HG02943 (cell line): ENCODE results near the gene PTPRD.
"Not testable (repeated sequence)": the region's sequence is repeated elsewhere in the genome, so short reads cannot be mapped to it uniquely, and the experiment has no call there.

Experiments used
- ATAC-seq: cut with Tn5 transposase; IDR thresholded peaks from one replicate; pipeline ENCODE4 v1.9.1; 2021; ENCODE audit warnings: mild to moderate bottlenecking, low read depth, moderate library complexity; ENCODE audit not compliant: unreplicated experiment

The PTPRD gene

DNA sequence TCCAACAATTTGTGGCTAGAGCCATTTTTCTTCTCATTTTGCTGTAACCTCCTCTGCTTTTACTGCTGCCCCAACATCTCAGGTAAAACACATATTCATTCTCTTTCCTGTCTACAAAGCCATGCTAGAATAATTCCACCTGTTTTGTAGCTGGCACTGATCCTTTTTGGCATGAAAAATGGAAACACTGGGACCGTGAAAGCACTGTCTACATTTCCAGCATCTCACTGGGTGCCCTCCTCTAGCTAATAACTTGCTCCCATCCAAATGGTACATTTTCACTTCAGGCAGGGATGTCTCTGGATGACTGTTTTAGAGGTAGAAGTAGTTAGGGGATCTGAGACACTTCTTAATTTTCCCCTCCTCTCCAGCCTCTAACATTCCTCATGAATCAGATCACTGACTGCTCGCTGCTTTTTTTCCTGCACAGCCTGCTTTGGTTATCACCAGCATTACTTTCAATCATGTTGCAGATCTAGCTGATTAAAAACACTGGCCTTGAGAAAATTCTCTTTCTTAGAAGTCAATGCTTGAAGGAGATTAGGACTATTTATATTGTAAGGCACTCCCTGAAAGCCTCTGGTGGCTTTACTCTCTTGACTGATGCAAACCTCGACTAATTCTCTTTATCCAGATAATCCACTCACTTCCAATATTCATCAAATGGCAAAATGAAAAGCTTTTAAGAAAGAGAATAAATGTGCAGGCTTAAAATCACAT is 1500.6 kb downstream of the PTPRD start:
- no peak for ATAC-seq

DNA sequence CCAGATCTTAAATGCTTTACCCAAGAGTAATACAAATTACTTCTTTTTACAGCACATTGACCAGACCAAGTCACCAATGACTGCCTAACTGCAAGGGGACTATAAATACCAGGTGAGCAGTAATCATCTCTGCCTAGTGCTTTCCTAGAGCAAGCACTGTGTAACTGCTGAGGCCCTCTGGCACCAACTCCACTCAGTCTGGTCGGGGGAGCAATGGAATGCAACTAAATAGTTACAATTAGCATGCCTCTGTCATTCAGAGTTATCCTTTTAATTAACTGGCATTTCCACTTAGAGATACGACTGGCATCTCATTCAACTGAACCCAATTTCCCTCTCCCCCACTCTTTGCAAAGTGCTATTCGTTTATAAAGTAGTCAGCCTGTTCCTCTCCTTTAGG is 1504.2 kb downstream of the PTPRD start:
- no peak for ATAC-seq

DNA sequence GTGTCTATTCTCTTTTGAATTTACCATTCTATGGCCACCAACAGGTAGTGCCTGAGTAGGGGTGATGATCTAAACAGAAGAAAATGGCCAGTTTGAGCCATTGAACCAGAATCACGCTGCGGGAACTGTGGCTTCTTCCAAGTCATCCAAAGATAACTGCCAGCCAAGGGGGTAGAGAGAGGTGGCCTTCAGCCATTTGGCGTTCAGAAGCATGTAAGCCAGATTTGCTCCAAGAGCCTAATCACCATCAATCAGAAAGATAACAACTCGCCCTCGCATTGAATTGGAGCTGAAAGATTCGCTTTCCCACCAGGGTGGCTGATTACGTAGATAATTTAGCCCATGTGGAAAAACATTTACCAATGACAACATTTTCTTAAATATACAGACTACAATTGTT is 1510.5 kb downstream of the PTPRD start:
- ATAC-seq = no peak

DNA sequence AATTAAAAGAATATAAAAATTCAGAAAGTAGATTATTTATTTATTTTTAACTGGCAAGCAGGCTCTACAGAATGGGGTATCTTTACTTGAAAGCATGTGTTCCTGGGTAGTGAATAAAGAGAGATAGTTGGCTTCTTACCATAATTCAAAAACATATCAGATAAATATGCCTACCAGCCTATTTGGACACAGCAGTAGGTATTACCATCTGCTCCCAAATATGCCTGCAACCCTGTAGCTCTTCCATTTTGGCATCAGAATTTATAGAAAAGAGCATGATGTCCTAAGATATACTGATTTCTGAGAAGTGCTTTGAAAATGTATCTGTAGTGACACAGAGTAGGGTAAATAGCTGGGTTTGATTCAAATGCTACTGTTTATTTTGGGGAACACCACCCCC is 1512.7 kb downstream of the PTPRD start:
- ATAC-seq = no peak

DNA sequence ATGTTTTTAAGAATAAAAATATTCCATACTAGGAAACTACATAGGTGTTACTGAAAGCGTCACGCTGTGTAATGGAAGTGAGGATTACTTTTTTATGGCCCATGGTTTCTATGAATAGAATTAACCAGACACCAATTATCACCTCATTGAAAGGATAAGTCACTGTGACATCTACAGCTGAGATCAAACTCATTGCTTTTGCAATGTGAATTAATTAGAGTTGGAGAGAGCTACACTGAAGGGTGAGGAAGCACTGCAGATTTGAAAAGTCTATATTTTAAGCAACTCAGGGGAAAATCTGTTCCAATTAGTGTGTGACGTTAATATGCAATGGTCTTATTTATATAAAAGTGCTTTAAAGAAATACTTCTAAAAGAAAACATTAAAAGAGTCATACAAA is 1513.2 kb downstream of the PTPRD start:
- no peak for ATAC-seq

DNA sequence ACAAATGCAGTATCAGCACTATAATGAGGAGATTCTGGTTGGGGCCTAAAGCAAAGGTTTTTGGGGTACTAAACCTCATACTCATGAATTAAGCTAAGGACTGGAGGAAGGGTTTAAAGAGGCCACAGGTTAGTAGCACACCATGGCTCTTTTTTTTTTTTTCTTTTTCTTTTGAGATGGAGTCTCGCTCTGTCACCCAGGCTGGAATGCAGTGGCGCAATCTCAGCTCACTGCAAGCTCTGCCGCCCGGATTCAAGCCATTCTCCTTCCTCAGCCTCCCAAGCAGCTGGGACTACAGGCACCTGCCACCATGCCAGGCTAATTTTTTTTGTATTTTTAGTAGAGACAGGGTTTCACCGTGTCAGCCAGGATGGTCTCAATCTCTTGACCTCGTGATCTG is 1515.5 kb downstream of the PTPRD start:
- not testable (repeated sequence) for ATAC-seq

DNA sequence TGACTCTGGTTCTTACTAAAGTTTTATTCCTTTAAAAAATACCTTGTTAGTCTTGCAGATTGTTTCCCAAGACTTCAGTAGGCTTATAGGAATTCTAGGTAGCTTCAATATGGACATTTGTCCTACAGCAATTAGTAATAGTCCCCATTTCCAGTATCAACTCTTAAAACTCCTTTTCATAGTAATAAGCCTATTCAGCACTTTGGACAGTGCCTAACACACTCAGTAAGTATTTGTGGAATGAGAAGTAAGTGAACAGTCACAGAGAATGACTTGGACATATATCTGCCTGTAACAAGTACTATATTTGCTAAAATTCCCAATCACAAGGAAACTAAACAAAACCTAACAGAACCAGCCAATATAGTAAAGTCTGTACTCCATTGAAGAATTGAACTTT is 1521.4 kb downstream of the PTPRD start:
- ATAC-seq = no peak

DNA sequence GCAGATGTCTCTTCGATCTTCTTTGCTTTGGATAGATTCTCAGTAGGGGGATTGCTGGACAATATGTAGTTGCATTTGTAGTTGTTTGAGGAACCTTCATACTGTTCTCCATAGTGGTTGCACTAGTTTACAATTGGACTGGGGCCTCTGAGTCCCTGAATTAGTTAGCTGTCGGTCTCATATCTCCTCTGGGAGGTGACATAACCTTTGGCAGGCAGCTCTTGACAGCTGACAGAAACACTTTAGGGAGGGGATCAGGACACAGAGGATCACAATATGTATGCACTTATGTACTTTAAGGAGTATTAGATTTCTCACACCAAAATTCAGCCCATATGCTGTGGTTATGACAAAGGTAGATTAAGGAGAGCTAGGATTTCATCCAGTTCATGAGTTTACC is 1533.3 kb downstream of the PTPRD start:
- ATAC-seq = no peak

DNA sequence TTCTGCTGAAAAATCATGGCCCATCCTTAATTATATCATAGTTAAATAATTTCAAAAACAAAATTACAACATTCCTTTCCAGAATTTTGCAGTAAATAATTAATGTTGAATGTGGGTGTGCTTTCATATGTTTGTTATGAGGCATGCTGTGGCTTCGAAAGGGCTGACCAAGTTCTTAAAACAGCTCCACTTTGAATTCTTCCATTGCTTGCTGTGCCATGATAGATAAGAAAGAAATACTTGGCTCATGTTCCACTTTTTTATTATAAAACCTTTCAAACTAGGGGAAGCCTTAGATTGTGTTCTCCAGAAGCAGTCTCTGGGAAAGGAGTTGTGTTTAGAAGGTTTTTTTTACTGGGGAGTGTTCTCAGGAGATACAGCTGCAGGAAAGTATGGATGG is 1534.5 kb downstream of the PTPRD start:
- ATAC-seq = no peak

DNA sequence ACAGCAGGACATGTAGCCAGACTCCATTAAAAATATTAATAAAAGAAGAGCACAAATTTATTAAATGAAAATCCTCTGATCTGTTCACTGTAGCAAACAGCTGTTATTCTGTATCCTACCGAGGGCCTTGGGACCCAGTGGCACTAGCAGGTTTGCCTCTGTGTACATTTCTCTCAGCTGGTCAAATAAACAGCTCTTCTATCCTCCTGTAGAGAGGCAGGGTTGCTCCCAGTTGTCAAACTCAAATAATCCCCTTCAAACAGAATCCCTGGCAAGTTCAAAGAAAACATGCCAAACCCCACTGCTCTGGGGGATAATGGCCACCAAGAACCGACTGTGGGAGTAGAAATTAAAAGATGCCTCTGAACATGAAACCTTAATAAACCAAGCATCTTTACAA is 1551.2 kb downstream of the PTPRD start:
- ATAC-seq = no peak

DNA sequence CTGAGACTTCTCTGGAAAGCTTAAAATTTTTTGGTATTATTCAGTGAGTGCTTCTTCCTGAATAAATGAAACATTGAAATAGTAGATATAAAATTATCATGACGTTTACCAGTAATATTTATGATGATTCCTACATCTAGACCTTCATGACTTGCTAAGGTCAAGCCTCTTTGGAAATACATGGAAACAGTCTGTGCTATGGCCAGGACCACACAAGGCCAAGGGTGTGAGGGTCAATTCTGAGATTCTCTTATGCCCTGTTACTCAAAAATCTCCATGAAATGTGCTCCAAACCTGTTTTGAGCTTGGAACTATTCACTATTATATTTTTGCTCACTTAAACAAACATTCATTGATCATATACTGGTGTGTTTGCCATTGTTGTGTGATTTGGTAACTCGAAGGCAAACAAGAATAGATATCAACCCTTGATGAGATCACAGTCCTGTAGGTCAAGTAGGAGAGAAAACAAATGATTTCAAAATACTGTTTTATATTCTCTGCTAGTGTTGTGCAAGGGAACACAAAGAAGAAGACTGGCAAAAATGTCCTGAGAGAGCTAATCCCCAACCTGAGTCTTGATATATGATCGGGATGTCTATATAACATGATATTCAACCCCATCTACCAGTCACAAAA is 1558.3 kb downstream of the PTPRD start:
- no peak for ATAC-seq

DNA sequence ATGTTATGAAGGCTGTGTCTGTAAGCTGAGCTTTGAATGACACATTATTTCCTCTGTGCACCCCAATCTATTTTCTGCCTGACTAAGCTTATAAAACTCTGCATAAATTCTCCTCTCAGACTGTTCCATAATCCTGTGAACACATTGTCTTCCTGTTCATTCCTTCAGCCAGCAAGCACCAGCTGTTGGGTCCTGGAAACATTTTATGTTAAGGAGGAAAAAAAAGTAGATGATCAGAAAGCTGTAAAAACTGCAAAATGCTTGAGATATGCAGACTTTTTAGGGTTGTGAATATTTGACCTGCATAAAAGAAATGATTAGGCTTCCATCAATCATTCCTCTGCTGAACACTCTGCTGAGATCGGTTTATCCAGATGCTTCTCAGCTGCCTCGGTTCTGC is 1567.2 kb downstream of the PTPRD start:
- ATAC-seq = no peak

DNA sequence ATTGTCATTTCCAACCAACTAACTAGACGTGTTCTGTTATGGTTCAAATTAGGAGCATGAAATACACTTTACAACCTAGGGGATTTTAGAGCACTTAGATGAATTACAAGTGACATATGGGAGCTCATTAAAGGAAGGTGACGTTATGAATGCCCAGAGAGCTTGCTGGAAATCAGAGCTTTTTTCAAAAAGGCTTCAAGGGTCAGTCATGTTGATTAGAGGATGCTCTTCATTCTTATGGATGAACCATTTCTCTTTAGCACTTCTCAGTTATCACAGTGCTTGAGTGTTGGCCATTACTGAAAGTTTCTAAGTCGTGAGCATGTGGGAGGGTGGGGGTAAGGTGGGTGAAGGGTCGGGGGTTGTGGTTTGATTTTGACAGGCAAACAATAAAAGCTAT is 1567.7 kb downstream of the PTPRD start:
- ATAC-seq = no peak

DNA sequence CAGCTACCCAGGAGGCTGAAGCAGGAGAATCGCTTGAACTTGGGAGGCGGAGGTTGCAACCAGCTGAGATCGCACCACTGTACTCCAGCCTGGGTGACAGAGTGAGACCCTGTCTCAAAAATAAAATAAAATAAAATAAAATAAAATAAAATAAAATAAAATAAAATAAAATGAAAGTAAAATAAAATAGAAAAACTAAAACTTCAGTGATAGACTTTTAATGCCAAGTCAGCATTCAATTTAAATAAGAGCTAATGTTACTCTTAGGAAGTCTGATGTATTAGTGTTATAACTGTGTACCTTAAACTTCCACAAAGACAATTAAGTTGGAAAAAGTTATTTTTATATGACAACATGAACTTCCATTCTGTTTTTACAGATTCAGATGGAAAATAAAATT is 1569.0 kb downstream of the PTPRD start:
- ATAC-seq = not testable (repeated sequence)

DNA sequence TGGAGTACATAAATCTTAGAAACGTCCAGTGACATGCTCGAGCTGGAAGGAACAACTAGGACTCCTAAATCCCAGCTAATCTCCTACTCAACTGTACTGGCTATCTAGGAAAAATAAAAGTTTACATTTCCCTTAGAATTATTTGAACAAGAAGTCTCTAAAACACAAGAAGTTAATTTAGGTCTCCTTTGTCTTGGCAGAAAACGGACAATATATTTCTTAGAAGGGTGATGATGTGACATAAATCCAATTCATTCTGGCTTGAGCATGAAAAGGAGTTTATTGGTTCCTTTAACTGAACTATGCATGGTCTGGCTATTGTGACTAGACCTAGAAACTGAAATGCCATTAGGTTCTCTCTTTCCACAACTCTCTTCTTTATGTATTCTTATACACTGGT is 1571.0 kb downstream of the PTPRD start:
- no peak for ATAC-seq

DNA sequence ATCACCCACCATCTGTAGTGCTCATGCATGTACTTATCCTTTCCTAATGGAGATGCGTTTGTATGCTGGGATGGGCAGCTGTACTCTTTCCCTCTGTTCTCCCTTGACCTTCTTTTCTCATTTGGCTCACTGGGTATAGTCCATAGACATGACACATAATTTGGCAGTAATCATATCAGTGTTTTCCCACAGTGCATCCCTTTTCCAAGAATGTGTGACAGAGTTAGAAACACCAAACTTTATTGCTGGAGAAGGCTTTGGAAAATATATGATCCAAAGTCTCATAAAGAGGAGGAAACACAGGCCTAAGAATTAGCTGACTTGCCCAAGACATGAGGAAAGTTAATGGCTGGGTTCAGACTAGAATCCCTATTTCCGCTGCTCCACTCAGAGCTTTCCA is 1579.8 kb downstream of the PTPRD start:
- no peak for ATAC-seq

DNA sequence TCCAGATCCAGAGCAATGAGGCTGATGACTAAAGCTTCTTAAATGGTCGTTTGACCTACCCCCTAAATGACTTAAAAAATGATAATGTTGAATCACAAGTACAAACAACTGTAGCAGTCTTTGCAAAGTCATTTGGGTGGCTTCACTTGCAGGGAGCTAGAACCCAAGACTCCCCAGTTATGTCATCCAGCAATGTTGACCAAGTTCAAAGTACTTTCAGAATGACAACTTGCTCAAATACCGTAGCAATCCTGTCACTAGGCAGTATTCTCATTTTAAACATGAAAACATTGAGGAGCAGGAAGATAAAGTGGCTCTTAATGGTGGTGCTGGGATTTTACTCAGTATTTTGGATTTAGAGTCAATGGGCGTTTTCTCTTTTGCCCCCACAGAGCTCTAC is 1596.2 kb downstream of the PTPRD start:
- no peak for ATAC-seq

DNA sequence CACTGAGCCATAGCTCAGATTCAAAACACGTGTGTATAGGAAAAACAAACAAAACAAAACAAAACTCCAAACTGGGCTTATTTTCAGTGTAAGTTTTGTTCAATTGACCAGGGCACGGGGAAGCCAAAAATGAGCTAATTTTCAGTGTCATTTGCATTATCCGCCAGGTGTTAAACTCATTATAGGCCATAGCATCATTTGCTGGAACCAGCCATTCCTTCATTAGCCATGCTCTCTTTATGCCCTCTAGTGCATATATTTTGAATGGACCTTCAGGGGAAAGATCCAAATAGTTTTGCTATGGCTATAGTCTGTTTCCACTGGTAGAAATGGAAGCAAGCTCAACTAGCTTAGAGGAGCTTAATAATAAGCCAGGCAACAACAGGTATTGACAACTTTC is 1608.0 kb downstream of the PTPRD start:
- no peak for ATAC-seq

DNA sequence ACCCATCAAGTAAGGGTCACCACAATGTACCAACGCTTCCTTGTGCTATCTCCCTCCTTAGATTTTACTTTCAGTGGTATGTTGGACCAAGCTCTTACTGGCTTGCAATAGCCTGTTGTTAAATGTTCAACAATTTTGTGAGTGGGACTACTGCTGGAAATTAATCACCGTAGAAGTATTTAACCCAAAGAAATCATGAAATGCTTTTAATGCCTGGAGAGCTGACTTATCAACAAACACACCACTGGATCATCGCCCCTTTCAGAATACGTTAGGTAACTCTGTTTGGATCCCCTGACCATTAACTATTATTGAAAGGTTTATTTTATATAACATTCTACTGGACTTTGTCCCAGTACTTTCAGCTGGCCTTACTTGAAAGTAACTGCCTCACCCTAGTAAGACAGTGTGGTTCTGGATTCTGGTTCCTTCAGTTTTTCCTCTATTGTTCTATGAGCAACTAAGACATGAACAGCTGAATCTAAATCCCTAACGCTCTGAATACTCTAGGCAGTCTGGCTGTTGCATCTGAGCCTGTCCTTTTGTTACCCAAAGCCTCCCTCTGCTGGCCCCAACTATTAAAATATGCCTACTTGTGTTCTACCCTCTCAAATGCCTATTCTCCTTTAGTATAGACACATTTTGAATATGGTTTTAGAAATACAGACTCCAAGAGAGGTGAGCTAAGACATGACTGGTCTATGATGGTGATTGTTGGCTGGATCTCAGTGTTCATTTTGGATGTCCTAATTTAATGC is 1609.8 kb downstream of the PTPRD start:
- ATAC-seq = no peak

DNA sequence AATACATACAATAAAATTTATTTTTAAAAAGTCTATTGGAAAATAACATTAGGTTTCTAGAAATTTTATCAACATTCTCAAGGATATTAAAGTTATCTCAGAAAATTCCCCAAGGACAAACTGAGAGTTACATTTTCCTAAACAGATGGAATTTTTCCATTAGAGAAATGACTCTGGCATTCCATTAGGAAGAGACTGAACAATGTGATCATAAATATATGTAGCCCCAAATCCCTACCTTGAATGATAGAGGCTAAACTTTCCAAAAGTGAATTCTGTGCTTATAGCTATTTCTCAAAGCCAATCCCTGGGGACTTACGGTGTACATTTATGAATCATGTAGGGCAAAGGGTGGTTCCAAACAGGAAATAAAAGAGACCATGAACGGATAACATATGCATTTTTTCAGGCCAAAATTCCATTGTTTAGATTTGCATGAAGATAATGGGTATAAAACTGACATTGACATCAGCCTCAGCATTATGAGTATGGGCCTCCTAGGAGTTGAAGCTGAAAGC is 1632.2 kb downstream of the PTPRD start:
- no peak for ATAC-seq

DNA sequence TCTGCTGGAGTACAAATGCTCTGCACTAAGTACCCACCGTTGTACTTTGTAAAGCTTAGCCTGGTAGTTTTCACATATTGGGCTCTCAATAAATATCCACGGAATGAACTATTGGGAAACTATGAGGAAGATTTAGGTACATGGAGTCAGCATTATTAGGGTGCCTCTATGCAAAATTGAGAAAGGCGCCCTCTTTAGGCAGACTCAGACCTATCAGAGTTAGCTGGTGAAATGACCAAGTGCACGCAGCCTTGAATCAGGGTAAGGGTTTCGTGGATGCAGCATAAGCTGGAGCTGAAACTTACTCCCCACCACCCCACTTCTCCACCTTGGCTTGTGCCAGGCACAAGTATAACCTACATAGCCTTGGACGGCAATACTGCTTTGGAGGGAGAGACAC is 1634.5 kb downstream of the PTPRD start:
- ATAC-seq = no peak

DNA sequence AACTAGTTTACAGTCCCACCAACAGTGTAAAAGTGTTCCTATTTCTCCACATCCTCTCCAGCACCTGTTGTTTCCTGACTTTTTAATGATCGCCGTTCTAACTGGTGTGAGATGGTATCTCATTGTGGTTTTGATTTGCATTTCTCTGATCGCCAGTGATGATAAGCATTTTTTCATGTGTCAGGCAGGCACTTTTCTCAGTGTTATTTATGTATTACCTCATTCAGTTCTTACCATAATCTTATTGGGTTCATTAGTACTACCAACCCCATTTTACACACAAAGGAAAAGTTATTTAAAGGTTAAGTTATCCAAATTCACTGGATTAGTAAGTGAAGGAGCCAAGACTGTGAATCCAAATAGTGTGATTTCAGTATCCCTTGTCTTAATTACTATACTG is 1644.5 kb downstream of the PTPRD start:
- not testable (repeated sequence) for ATAC-seq
